ENCODE data around the gene CNKSR2.

The CNKSR2 gene

GRCh38 chrX:21374163-21374993 is at the start of gene CNKSR2:
Gene CNKSR2, plus strand, starts transcription at chrX:21374418. Its CDS starts 480 bp downstream, at chrX:21374898.
- Mint-ChIP-seq H3K27ac (peak within 1 kb of the TSS; percentile 88), H3K9me3 (no peaks in the 10 kb centered on the region), H3K4me3 (peak within 1 kb of the TSS; percentile 99), H3K36me3 (no peaks in the 10 kb centered on the region), H3K27me3 (no peaks in the 10 kb centered on the region), H3K4me1 (peaks cover 18% of the 10 kb centered on the region)
- DNase-seq (ENCODE audit: low spot score in 2 of 2) (peak; percentile 71 to 72), ATAC-seq (ENCODE audit: low read depth) (peak; percentile 74)

- Mint-ChIP-seq H3K4me1 (no peaks in the 10 kb centered on the region), H3K4me3 (no peak overlapping the region), H3K27me3 (peaks cover 2% of the 10 kb centered on the region), H3K27ac (no peak overlapping the region), H3K9me3 (peaks cover 13% of the 10 kb centered on the region), H3K36me3 (peaks cover 8% of the 10 kb centered on the region)
- ATAC-seq (ENCODE audit: low read depth) (no peak), DNase-seq (ENCODE audit: low spot score in 2 of 2) (no peak)
Observed at GRCh38 chrX:21354725-21355124, 19.5 kb upstream of the CNKSR2 start.

GRCh38 chrX:21355831-21356230 is 18.4 kb upstream of the CNKSR2 start:
- DNase-seq (ENCODE audit: low spot score in 2 of 2) (no peak), ATAC-seq (ENCODE audit: low read depth) (no peak)
- Mint-ChIP-seq H3K9me3 (peaks cover 7% of the 10 kb centered on the region), H3K36me3 (peaks cover 6% of the 10 kb centered on the region), H3K4me3 (no peak overlapping the region), H3K27ac (no peak overlapping the region), H3K27me3 (peaks cover 2% of the 10 kb centered on the region), H3K4me1 (no peaks in the 10 kb centered on the region)

- H3K36me3 Mint-ChIP-seq: no peaks in the 10 kb centered on the region
- no peaks in the 10 kb centered on the region for H3K27me3 Mint-ChIP-seq
- H3K4me1 Mint-ChIP-seq: peaks cover 2% of the 10 kb centered on the region
- H3K27ac Mint-ChIP-seq: no peak overlapping the region
- H3K9me3 Mint-ChIP-seq: peaks cover 1% of the 10 kb centered on the region
- no peak for ATAC-seq (ENCODE audit: low read depth)
- no peak overlapping the region for H3K4me3 Mint-ChIP-seq
- no peak for DNase-seq (ENCODE audit: low spot score in 2 of 2)
Observed at GRCh38 chrX:21369613-21370012, 4.6 kb upstream of the CNKSR2 start.

- peak overlapping the region; percentile 88 for H3K27ac Mint-ChIP-seq
Observed at GRCh38 chrX:21373001-21373400, 1.2 kb upstream of the CNKSR2 start.

GRCh38 chrX:21373637-21374162 is 518 bp upstream of the CNKSR2 start:
- H3K27ac Mint-ChIP-seq: peak overlapping the region; percentile 88
- peak in 1 of 2 donors; percentile 18 for DNase-seq (ENCODE audit: low spot score in 2 of 2)
- peak; percentile 48 for ATAC-seq (ENCODE audit: low read depth)
- no peaks in the 10 kb centered on the region for H3K9me3 Mint-ChIP-seq
- peak overlapping the region; percentile 99 for H3K4me3 Mint-ChIP-seq
- peaks cover 14% of the 10 kb centered on the region for H3K4me1 Mint-ChIP-seq
- no peaks in the 10 kb centered on the region for H3K27me3 Mint-ChIP-seq
- H3K36me3 Mint-ChIP-seq: no peaks in the 10 kb centered on the region

More at GRCh38 chrX:21373001-21373400, 1.2 kb upstream of the CNKSR2 start:
- DNase-seq (ENCODE audit: low spot score in 2 of 2) (no peak), ATAC-seq (ENCODE audit: low read depth) (no peak)
- Mint-ChIP-seq H3K4me1 (peaks cover 14% of the 10 kb centered on the region), H3K4me3 (peak overlapping the region; percentile 58), H3K9me3 (no peaks in the 10 kb centered on the region), H3K36me3 (no peaks in the 10 kb centered on the region), H3K27me3 (no peaks in the 10 kb centered on the region)

- ATAC-seq (ENCODE audit: low read depth) (no peak), DNase-seq (ENCODE audit: low spot score in 2 of 2) (peak in 1 of 2 donors; percentile 15)
- Mint-ChIP-seq H3K9me3 (no peaks in the 10 kb centered on the region), H3K27me3 (no peaks in the 10 kb centered on the region), H3K4me3 (peak overlapping the region; percentile 99), H3K27ac (peak overlapping the region; percentile 88), H3K36me3 (no peaks in the 10 kb centered on the region), H3K4me1 (peaks cover 23% of the 10 kb centered on the region)
Observed at GRCh38 chrX:21374994-21375707, 933 bp downstream of the CNKSR2 start.

- DNase-seq (ENCODE audit: low spot score in 2 of 2): no peak
- H3K36me3 Mint-ChIP-seq: no peaks in the 10 kb centered on the region
- H3K9me3 Mint-ChIP-seq: no peaks in the 10 kb centered on the region
- peak overlapping the region; percentile 88 for H3K27ac Mint-ChIP-seq
- ATAC-seq (ENCODE audit: low read depth): no peak
- no peaks in the 10 kb centered on the region for H3K27me3 Mint-ChIP-seq
- peaks cover 23% of the 10 kb centered on the region for H3K4me1 Mint-ChIP-seq
- peak overlapping the region; percentile 99 for H3K4me3 Mint-ChIP-seq
Observed at GRCh38 chrX:21375708-21376009, 1.4 kb downstream of the CNKSR2 start.

- Mint-ChIP-seq H3K27me3 (no peaks in the 10 kb centered on the region), H3K4me1 (peaks cover 23% of the 10 kb centered on the region), H3K27ac (peak overlapping the region; percentile 88), H3K36me3 (peaks cover 3% of the 10 kb centered on the region), H3K4me3 (no peak overlapping the region), H3K9me3 (no peaks in the 10 kb centered on the region)
- ATAC-seq (ENCODE audit: low read depth) (no peak), DNase-seq (ENCODE audit: low spot score in 2 of 2) (no peak)
Observed at GRCh38 chrX:21376636-21377035, 2.4 kb downstream of the CNKSR2 start.

- Mint-ChIP-seq H3K4me3 (no peak overlapping the region), H3K27me3 (no peaks in the 10 kb centered on the region), H3K4me1 (peaks cover 21% of the 10 kb centered on the region), H3K27ac (peak overlapping the region; percentile 64), H3K36me3 (peaks cover 4% of the 10 kb centered on the region), H3K9me3 (no peaks in the 10 kb centered on the region)
- no peak for ATAC-seq (ENCODE audit: low read depth)
- no peak for DNase-seq (ENCODE audit: low spot score in 2 of 2)
Observed at GRCh38 chrX:21379991-21380390, 5.8 kb downstream of the CNKSR2 start.

- no peak for DNase-seq (ENCODE audit: low spot score in 2 of 2)
- H3K4me1 Mint-ChIP-seq: peaks cover 9% of the 10 kb centered on the region
- no peak overlapping the region for H3K27ac Mint-ChIP-seq
- no peak overlapping the region for H3K4me3 Mint-ChIP-seq
- no peaks in the 10 kb centered on the region for H3K9me3 Mint-ChIP-seq
- no peak for ATAC-seq (ENCODE audit: low read depth)
- H3K36me3 Mint-ChIP-seq: peaks cover 4% of the 10 kb centered on the region
- H3K27me3 Mint-ChIP-seq: no peaks in the 10 kb centered on the region
Observed at GRCh38 chrX:21382715-21383114, 8.5 kb downstream of the CNKSR2 start.

- ATAC-seq (ENCODE audit: low read depth) (no peak), DNase-seq (ENCODE audit: low spot score in 2 of 2) (no peak)
- Mint-ChIP-seq H3K27me3 (no peaks in the 10 kb centered on the region), H3K4me1 (peaks cover 9% of the 10 kb centered on the region), H3K27ac (no peak overlapping the region), H3K36me3 (peaks cover 7% of the 10 kb centered on the region), H3K9me3 (peaks cover 2% of the 10 kb centered on the region), H3K4me3 (no peak overlapping the region)
Observed at GRCh38 chrX:21383546-21383945, 9.3 kb downstream of the CNKSR2 start.

- no peak overlapping the region for H3K27ac Mint-ChIP-seq
- H3K4me1 Mint-ChIP-seq: peaks cover 5% of the 10 kb centered on the region
- H3K4me3 Mint-ChIP-seq: no peak overlapping the region
- H3K27me3 Mint-ChIP-seq: no peaks in the 10 kb centered on the region
- H3K9me3 Mint-ChIP-seq: peaks cover 2% of the 10 kb centered on the region
- no peak for DNase-seq (ENCODE audit: low spot score in 2 of 2)
- ATAC-seq (ENCODE audit: low read depth): no peak
- H3K36me3 Mint-ChIP-seq: peaks cover 7% of the 10 kb centered on the region
Observed at GRCh38 chrX:21384178-21384577, 10.0 kb downstream of the CNKSR2 start.

GRCh38 chrX:21394792-21395191 is 20.6 kb downstream of the CNKSR2 start:
- no peak overlapping the region for H3K27ac Mint-ChIP-seq
- H3K4me1 Mint-ChIP-seq: peaks cover 2% of the 10 kb centered on the region
- no peak for ATAC-seq (ENCODE audit: low read depth)
- H3K9me3 Mint-ChIP-seq: peaks cover 6% of the 10 kb centered on the region
- H3K4me3 Mint-ChIP-seq: no peak overlapping the region
- no peaks in the 10 kb centered on the region for H3K27me3 Mint-ChIP-seq
- H3K36me3 Mint-ChIP-seq: peaks cover 18% of the 10 kb centered on the region
- no peak for DNase-seq (ENCODE audit: low spot score in 2 of 2)

Data from memory B cell (primary cell).